GM21737 (cell line): ENCODE data around the gene MANBA.

Source experiments
- ATAC-seq: cut with Tn5 transposase; IDR thresholded peaks from one replicate; pipeline ENCODE4 v1.9.1; 2021; ENCODE audit warnings: mild to moderate bottlenecking, moderate library complexity; ENCODE audit not compliant: unreplicated experiment

MANBA gene

GRCh38 chr4:102760645-102761295, at the start of gene MANBA:
Gene MANBA, minus strand, starts transcription at chr4:102760968. Its CDS starts 74 bp downstream, at chr4:102760894.
- ATAC-seq: peak; percentile 88

- ATAC-seq: no peak
Observed at GRCh38 chr4:102809691-102810090, 48.9 kb upstream of the MANBA start.

GRCh38 chr4:102809190-102809589, 48.4 kb upstream of the MANBA start:
- ATAC-seq: peak; percentile 50

- ATAC-seq: no peak
Observed at GRCh38 chr4:102808009-102808408, 47.2 kb upstream of the MANBA start.

GRCh38 chr4:102807345-102807744, 46.6 kb upstream of the MANBA start:
- ATAC-seq: peak; percentile 54

- no peak for ATAC-seq
Observed at GRCh38 chr4:102799816-102800215, 39.0 kb upstream of the MANBA start.

GRCh38 chr4:102794999-102795398, 34.2 kb upstream of the MANBA start:
- ATAC-seq: no peak

GRCh38 chr4:102792361-102792936, 31.7 kb upstream of the MANBA start:
- ATAC-seq: no peak

GRCh38 chr4:102791318-102791835, 30.6 kb upstream of the MANBA start:
- ATAC-seq: no peak

- no peak for ATAC-seq
Observed at GRCh38 chr4:102789317-102789717, 28.5 kb upstream of the MANBA start.

GRCh38 chr4:102787944-102788343, 27.2 kb upstream of the MANBA start:
- no peak for ATAC-seq

GRCh38 chr4:102787096-102787881, 26.5 kb upstream of the MANBA start:
- ATAC-seq: no peak

GRCh38 chr4:102786279-102786678, 25.5 kb upstream of the MANBA start:
- no peak for ATAC-seq

GRCh38 chr4:102783006-102783405, 22.2 kb upstream of the MANBA start:
- ATAC-seq: no peak

GRCh38 chr4:102781570-102781969, 20.8 kb upstream of the MANBA start:
- no peak for ATAC-seq

- ATAC-seq: no peak
Observed at GRCh38 chr4:102780476-102781144, 19.8 kb upstream of the MANBA start.

GRCh38 chr4:102779204-102779603, 18.4 kb upstream of the MANBA start:
- no peak for ATAC-seq

GRCh38 chr4:102778720-102779119, 18.0 kb upstream of the MANBA start:
- no peak for ATAC-seq

- no peak for ATAC-seq
Observed at GRCh38 chr4:102775805-102776204, 15.0 kb upstream of the MANBA start.

- no peak for ATAC-seq
Observed at GRCh38 chr4:102774254-102774653, 13.5 kb upstream of the MANBA start.

- no peak for ATAC-seq
Observed at GRCh38 chr4:102772738-102773340, 12.1 kb upstream of the MANBA start.
